Ovary (tissue), 3 donors: ENCODE measurements around the gene GPD2.

Source experiments
- POLR2A ChIP-seq: fragments of 450-650 bp; IDR thresholded peaks from one replicate; pipeline ENCODE4 v1.6.1; 2017; ENCODE audit warnings: antibody characterized with exemption, mild to moderate bottlenecking, moderate library complexity
- TF ChIP-seq, protein P1 (sequence below), 3 donors: fragments of 450-650 bp in 2 of 3; fragments of 200-600 bp in 1 of 3; IDR thresholded peaks; one replicate each; pipeline versions ENCODE4 v1.5.1 to v1.8.0; 2016 to 2022; ENCODE audit warnings: antibody characterized with exemption in 3 of 3, mild to moderate bottlenecking in 1 of 3
- donor health status: DM: no; HTN: no; CAD: no.

GRCh38 chr2:156473445-156473844 is 37.3 kb downstream of the GPD2 start:
- no peak for TF ChIP-seq POLR2A
- TF ChIP-seq, protein P1, sequence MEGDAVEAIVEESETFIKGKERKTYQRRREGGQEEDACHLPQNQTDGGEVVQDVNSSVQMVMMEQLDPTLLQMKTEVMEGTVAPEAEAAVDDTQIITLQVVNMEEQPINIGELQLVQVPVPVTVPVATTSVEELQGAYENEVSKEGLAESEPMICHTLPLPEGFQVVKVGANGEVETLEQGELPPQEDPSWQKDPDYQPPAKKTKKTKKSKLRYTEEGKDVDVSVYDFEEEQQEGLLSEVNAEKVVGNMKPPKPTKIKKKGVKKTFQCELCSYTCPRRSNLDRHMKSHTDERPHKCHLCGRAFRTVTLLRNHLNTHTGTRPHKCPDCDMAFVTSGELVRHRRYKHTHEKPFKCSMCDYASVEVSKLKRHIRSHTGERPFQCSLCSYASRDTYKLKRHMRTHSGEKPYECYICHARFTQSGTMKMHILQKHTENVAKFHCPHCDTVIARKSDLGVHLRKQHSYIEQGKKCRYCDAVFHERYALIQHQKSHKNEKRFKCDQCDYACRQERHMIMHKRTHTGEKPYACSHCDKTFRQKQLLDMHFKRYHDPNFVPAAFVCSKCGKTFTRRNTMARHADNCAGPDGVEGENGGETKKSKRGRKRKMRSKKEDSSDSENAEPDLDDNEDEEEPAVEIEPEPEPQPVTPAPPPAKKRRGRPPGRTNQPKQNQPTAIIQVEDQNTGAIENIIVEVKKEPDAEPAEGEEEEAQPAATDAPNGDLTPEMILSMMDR (IDR thresholded peaks at IDR 0.05), result no peak
